ENCODE data around the gene AGAP5. TPM values are rescaled to one million over a fixed set of nuclear protein-coding genes. Genes with fewer than 3 reads are reported as not detected.

Gene AGAP5
- total and polyA plus RNA-seq, 4 donors, result 1.5 to 13.2 (median 6.8) TPM

GRCh38 chr10:73653195-73653594, 44.7 kb downstream of the AGAP5 start:
- intact Hi-C loops (cut with DNase I), result no loop called here
- DNase-seq (no peak), ATAC-seq (ENCODE audit: low FRiP score) (no peak)
- 88 to 91% methylated on average over 11 of the region's 11 CpGs for WGBS, 2 donors
- Histone ChIP-seq H3K36me3 (ENCODE audit: control insufficient read depth in 1 of 2, insufficient read depth in 2 of 2, low read length in 1 of 2) (no peaks in the 10 kb centered on the region), H3K4me3 (ENCODE audit: low read length in 2 of 2) (no peak overlapping the region), H3K9me3 (ENCODE audit: control insufficient read depth, low read length) (no peaks in the 10 kb centered on the region), H3K27me3 (ENCODE audit: control insufficient read depth in 1 of 2, insufficient read depth in 2 of 2, low read length in 1 of 2) (no peaks in the 10 kb centered on the region), H3K4me1 (ENCODE audit: control insufficient read depth in 1 of 2, insufficient read depth in 2 of 2, low read length in 2 of 2) (no peaks in the 10 kb centered on the region), H3K27ac (ENCODE audit: low read depth in 1 of 2, low read length in 2 of 2) (no peak overlapping the region)

GRCh38 chr10:73650537-73651331, 47.2 kb downstream of the AGAP5 start:
- intact Hi-C loops (cut with DNase I), result no loop called here

GRCh38 chr10:73649876-73650536, 47.9 kb downstream of the AGAP5 start:
- Histone ChIP-seq H3K9me3 (ENCODE audit: control insufficient read depth, low read length) (no peaks in the 10 kb centered on the region), H3K4me1 (ENCODE audit: control insufficient read depth in 1 of 2, insufficient read depth in 2 of 2, low read length in 2 of 2) (no peaks in the 10 kb centered on the region), H3K27me3 (ENCODE audit: control insufficient read depth in 1 of 2, insufficient read depth in 2 of 2, low read length in 1 of 2) (no peaks in the 10 kb centered on the region), H3K4me3 (ENCODE audit: low read length in 2 of 2) (no peak overlapping the region), H3K27ac (ENCODE audit: low read depth in 1 of 2, low read length in 2 of 2) (no peak overlapping the region), H3K36me3 (ENCODE audit: control insufficient read depth in 1 of 2, insufficient read depth in 2 of 2, low read length in 1 of 2) (no peaks in the 10 kb centered on the region)
- DNase-seq, result no peak
- no peak for ATAC-seq (ENCODE audit: low FRiP score)
- 86 to 99% methylated on average over 6 of the region's 6 CpGs for WGBS, 2 donors
- intact Hi-C loops (cut with DNase I), result no loop called here

More at GRCh38 chr10:73650537-73651331, 47.2 kb downstream of the AGAP5 start:
- DNase-seq (no peak), ATAC-seq (ENCODE audit: low FRiP score) (no peak)
- Histone ChIP-seq H3K36me3 (ENCODE audit: control insufficient read depth in 1 of 2, insufficient read depth in 2 of 2, low read length in 1 of 2) (no peaks in the 10 kb centered on the region), H3K4me1 (ENCODE audit: control insufficient read depth in 1 of 2, insufficient read depth in 2 of 2, low read length in 2 of 2) (no peaks in the 10 kb centered on the region), H3K9me3 (ENCODE audit: control insufficient read depth, low read length) (no peaks in the 10 kb centered on the region), H3K27ac (ENCODE audit: low read depth in 1 of 2, low read length in 2 of 2) (no peak overlapping the region), H3K4me3 (ENCODE audit: low read length in 2 of 2) (no peak overlapping the region), H3K27me3 (ENCODE audit: control insufficient read depth in 1 of 2, insufficient read depth in 2 of 2, low read length in 1 of 2) (no peaks in the 10 kb centered on the region)
- WGBS, 2 donors, result 46 to 49% methylated on average over 5 of the region's 5 CpGs

- WGBS, 2 donors, result 70 to 74% methylated on average over 4 of the region's 4 CpGs
- intact Hi-C loops (cut with DNase I), result no loop called here
- no peaks in the 10 kb centered on the region for H3K9me3 ChIP-seq (ENCODE audit: control insufficient read depth, low read length)
- ATAC-seq (ENCODE audit: low FRiP score), result no peak
- no peak overlapping the region for H3K27ac ChIP-seq (ENCODE audit: low read depth in 1 of 2, low read length in 2 of 2)
- H3K27me3 ChIP-seq (ENCODE audit: control insufficient read depth in 1 of 2, insufficient read depth in 2 of 2, low read length in 1 of 2), result no peaks in the 10 kb centered on the region
- no peak for DNase-seq
- H3K4me3 ChIP-seq (ENCODE audit: low read length in 2 of 2), result no peak overlapping the region
- no peaks in the 10 kb centered on the region for H3K36me3 ChIP-seq (ENCODE audit: control insufficient read depth in 1 of 2, insufficient read depth in 2 of 2, low read length in 1 of 2)
- H3K4me1 ChIP-seq (ENCODE audit: control insufficient read depth in 1 of 2, insufficient read depth in 2 of 2, low read length in 2 of 2), result no peaks in the 10 kb centered on the region
Measured at GRCh38 chr10:73648975-73649829, 48.7 kb downstream of the AGAP5 start.

- DNase-seq, result peak in 1 of 2 donors; percentile 56
- 19 to 21% methylated on average over 35 of the region's 35 CpGs for WGBS, 2 donors
- no peaks in the 10 kb centered on the region for H3K36me3 ChIP-seq (ENCODE audit: control insufficient read depth in 1 of 2, insufficient read depth in 2 of 2, low read length in 1 of 2)
- H3K27me3 ChIP-seq (ENCODE audit: control insufficient read depth in 1 of 2, insufficient read depth in 2 of 2, low read length in 1 of 2), result no peaks in the 10 kb centered on the region
- intact Hi-C loops (cut with DNase I), result no loop called here
- no peaks in the 10 kb centered on the region for H3K9me3 ChIP-seq (ENCODE audit: control insufficient read depth, low read length)
- peak overlapping the region; percentile 59 to 85 for H3K4me3 ChIP-seq (ENCODE audit: low read length in 2 of 2)
- H3K4me1 ChIP-seq (ENCODE audit: control insufficient read depth in 1 of 2, insufficient read depth in 2 of 2, low read length in 2 of 2), result no peaks in the 10 kb centered on the region
- no peak overlapping the region for H3K27ac ChIP-seq (ENCODE audit: low read depth in 1 of 2, low read length in 2 of 2)
- ATAC-seq (ENCODE audit: low FRiP score), result peak; percentile 17
Measured at GRCh38 chr10:73647875-73648651, 49.8 kb downstream of the AGAP5 start.

- Histone ChIP-seq H3K27ac (ENCODE audit: low read depth in 1 of 2, low read length in 2 of 2) (no peak overlapping the region), H3K4me3 (ENCODE audit: low read length in 2 of 2) (peak overlapping the region; percentile 59 to 85), H3K36me3 (ENCODE audit: control insufficient read depth in 1 of 2, insufficient read depth in 2 of 2, low read length in 1 of 2) (no peaks in the 10 kb centered on the region), H3K9me3 (ENCODE audit: control insufficient read depth, low read length) (no peaks in the 10 kb centered on the region), H3K27me3 (ENCODE audit: control insufficient read depth in 1 of 2, insufficient read depth in 2 of 2, low read length in 1 of 2) (no peaks in the 10 kb centered on the region), H3K4me1 (ENCODE audit: control insufficient read depth in 1 of 2, insufficient read depth in 2 of 2, low read length in 2 of 2) (no peaks in the 10 kb centered on the region)
- peak; percentile 60 for ATAC-seq (ENCODE audit: low FRiP score)
- 4 to 6% methylated on average over 32 of the region's 32 CpGs for WGBS, 2 donors
- intact Hi-C loops (cut with DNase I), result no loop called here
- peak; percentile 69 to 88 for DNase-seq
Measured at GRCh38 chr10:73647211-73647874, 50.6 kb downstream of the AGAP5 start.

GRCh38 chr10:73646598-73647041, 51.3 kb downstream of the AGAP5 start:
- Histone ChIP-seq H3K27ac (ENCODE audit: low read depth in 1 of 2, low read length in 2 of 2) (no peak overlapping the region), H3K4me1 (ENCODE audit: control insufficient read depth in 1 of 2, insufficient read depth in 2 of 2, low read length in 2 of 2) (no peaks in the 10 kb centered on the region), H3K36me3 (ENCODE audit: control insufficient read depth in 1 of 2, insufficient read depth in 2 of 2, low read length in 1 of 2) (no peaks in the 10 kb centered on the region), H3K9me3 (ENCODE audit: control insufficient read depth, low read length) (no peaks in the 10 kb centered on the region), H3K4me3 (ENCODE audit: low read length in 2 of 2) (no peak overlapping the region), H3K27me3 (ENCODE audit: control insufficient read depth in 1 of 2, insufficient read depth in 2 of 2, low read length in 1 of 2) (no peaks in the 10 kb centered on the region)
- no peak for DNase-seq
- ATAC-seq (ENCODE audit: low FRiP score), result no peak
- intact Hi-C loops (cut with DNase I), result no loop called here
- 83 to 88% methylated on average over 9 of the region's 9 CpGs for WGBS, 2 donors

GRCh38 chr10:73645251-73645650, 52.7 kb downstream of the AGAP5 start:
- WGBS, 2 donors, result 73 to 77% methylated on average over 3 of the region's 3 CpGs
- Histone ChIP-seq H3K9me3 (ENCODE audit: control insufficient read depth, low read length) (no peaks in the 10 kb centered on the region), H3K36me3 (ENCODE audit: control insufficient read depth in 1 of 2, insufficient read depth in 2 of 2, low read length in 1 of 2) (no peaks in the 10 kb centered on the region), H3K27ac (ENCODE audit: low read depth in 1 of 2, low read length in 2 of 2) (no peak overlapping the region), H3K4me3 (ENCODE audit: low read length in 2 of 2) (no peak overlapping the region), H3K27me3 (ENCODE audit: control insufficient read depth in 1 of 2, insufficient read depth in 2 of 2, low read length in 1 of 2) (no peaks in the 10 kb centered on the region), H3K4me1 (ENCODE audit: control insufficient read depth in 1 of 2, insufficient read depth in 2 of 2, low read length in 2 of 2) (no peaks in the 10 kb centered on the region)
- DNase-seq (no peak), ATAC-seq (ENCODE audit: low FRiP score) (no peak)
- intact Hi-C loops (cut with DNase I), result no loop called here
